B cell (primary cell): ENCODE data around the gene POFUT2. TPM values are rescaled to one million over a fixed set of nuclear protein-coding genes. Genes with fewer than 3 reads are reported as not detected.

ENCODE experiments used
- ATAC-seq: fragments of 200-7000 bp; cut with Tn5 transposase; one replicate; pipeline ENCODE4 v1.10.0; 2021; ENCODE audit warnings: low read depth, mild to moderate bottlenecking, moderate number of reproducible peaks, moderate library complexity
- CTCF ChIA-PET: fragments of 350-600 bp; sonication (Branson Sonifier 250); formaldehyde crosslinking; loops from one replicate; lab custom pipeline; 2021; ENCODE audit warnings: antibody characterized with exemption, inconsistent platforms; lab: Charles Lee
- POLR2A ChIA-PET: fragments of 350-600 bp; sonication (Branson Sonifier 250); formaldehyde crosslinking; loops from one replicate; lab custom pipeline; 2021; ENCODE audit warnings: antibody characterized with exemption; lab: Charles Lee
- DNase-seq: peaks from one replicate; pipeline ENCODE4 v3.0.0; 2013
- H2AFZ ChIP-seq: 2 replicates; pipeline ENCODE4 v1.6.1; 2012; ENCODE audit warnings: mild to moderate bottlenecking, low read depth, low read length; ENCODE audit not compliant: insufficient read depth, poor library complexity, severe bottlenecking
- H3K27ac ChIP-seq, 2 donors: 1 replicate in 1 of 2; 2 replicates in 1 of 2; pipeline ENCODE4 v1.5.1; 2012 to 2013; ENCODE audit warnings: low read length in 2 of 2, mild to moderate bottlenecking in 2 of 2, moderate library complexity in 1 of 2
- H3K27me3 ChIP-seq, 4 experiments: fragments of 200-600 bp in 1 of 4; sonication (generic) in 1 of 4; replicated peaks in 1 of 4; 1 replicate in 2 of 4; 2 replicates in 2 of 4; pipeline versions ENCODE4 v1.6.1 to v1.7.0; 2013 to 2016; ENCODE audit warnings: low read length in 3 of 4, mild to moderate bottlenecking in 2 of 4, mixed read lengths in 1 of 4, moderate library complexity in 1 of 4; ENCODE audit not compliant: insufficient read depth in 4 of 4, control insufficient read depth in 3 of 4; ENCODE audit errors: control extremely low read depth in 1 of 4
- H3K36me3 ChIP-seq, 2 experiments: replicated peaks in 1 of 2; 1 replicate in 1 of 2; 2 replicates in 1 of 2; pipeline versions ENCODE4 v1.6.1 to v1.7.1; 2013; ENCODE audit warnings: low read length in 1 of 2; ENCODE audit not compliant: insufficient read depth in 2 of 2, control insufficient read depth in 1 of 2; ENCODE audit errors: control extremely low read depth in 1 of 2, extremely low read depth in 1 of 2
- H3K4me1 ChIP-seq, 2 donors: fragments of 200-600 bp in 1 of 2; sonication (generic) in 1 of 2; 1 replicate in 1 of 2; 2 replicates in 1 of 2; pipeline versions ENCODE4 v1.5.1 to v1.6.1; 2013 to 2017; ENCODE audit warnings: low read length in 2 of 2; ENCODE audit not compliant: control insufficient read depth in 2 of 2, insufficient read depth in 2 of 2
- H3K4me2 ChIP-seq: replicated peaks from 2 replicates; pipeline ENCODE3; 2012; ENCODE audit warnings: mild to moderate bottlenecking, low read depth, low read length; ENCODE audit not compliant: poor library complexity, severe bottlenecking
- H3K4me3 ChIP-seq, 5 experiments: fragments of 200-600 bp in 1 of 5; sonication (generic) in 1 of 5; 1 replicate in 3 of 5; 2 replicates in 2 of 5; pipeline versions ENCODE4 v1.5.1 to v1.7.0; 2011 to 2016; ENCODE audit warnings: low read length in 4 of 5, mild to moderate bottlenecking in 4 of 5, low read depth in 2 of 5, control low read depth in 1 of 5, moderate library complexity in 1 of 5; ENCODE audit not compliant: insufficient read depth in 1 of 5; ENCODE audit errors: control extremely low read depth in 1 of 5, extremely low read depth in 1 of 5
- H3K79me2 ChIP-seq: fragments of 200-600 bp; sonication (generic); one replicate; pipeline ENCODE4 v1.6.0; 2016; ENCODE audit warnings: low read length; ENCODE audit not compliant: control insufficient read depth, insufficient read depth
- H3K9ac ChIP-seq: fragments of 200-600 bp; sonication (generic); 2 replicates; pipeline ENCODE4 v1.6.1; 2017; ENCODE audit warnings: mild to moderate bottlenecking, low read length, moderate library complexity
- H3K9me3 ChIP-seq, 3 donors: one replicate each; pipeline versions ENCODE4 v1.6.1 to v1.7.1; 2013; ENCODE audit warnings: low read length in 2 of 3; ENCODE audit not compliant: control insufficient read depth in 2 of 3, insufficient read depth in 1 of 3; ENCODE audit errors: control extremely low read depth in 1 of 3
- H4K20me1 ChIP-seq: 2 replicates; pipeline ENCODE4 v1.6.0; 2012; ENCODE audit warnings: mild to moderate bottlenecking, low read length; ENCODE audit not compliant: insufficient read depth, control insufficient read depth, poor library complexity, severe bottlenecking
- H3K27ac Mint-ChIP-seq: one replicate; pipeline ENCODE4 v1.8.0; 2021; ENCODE audit warnings: mixed read lengths
- H3K27me3 Mint-ChIP-seq: one replicate; pipeline ENCODE4 v1.8.0; 2021; ENCODE audit warnings: mixed read lengths
- H3K4me1 Mint-ChIP-seq: one replicate; pipeline ENCODE4 v1.8.0; 2021; ENCODE audit warnings: mixed read lengths
- H3K4me3 Mint-ChIP-seq: one replicate; pipeline ENCODE4 v1.8.0; 2021; ENCODE audit warnings: mixed read lengths
- H3K9me3 Mint-ChIP-seq: one replicate; pipeline ENCODE4 v1.8.0; 2022; ENCODE audit warnings: mixed read lengths; ENCODE audit not compliant: insufficient read depth
- EZH2 ChIP-seq: IDR thresholded peaks from 2 replicates; pipeline ENCODE4 v1.6.1; 2012; ENCODE audit warnings: borderline replicate concordance, low read depth, mild to moderate bottlenecking, moderate library complexity, low read length; ENCODE audit not compliant: insufficient read depth, poor library complexity, severe bottlenecking
- WGBS: methylation state at CpG from one replicate; pipeline ENCODE4 v1.1.5; 2013; ENCODE audit warnings: missing lambda C conversion rate; ENCODE audit not compliant: insufficient coverage; 5-methylcytosine and 5-hydroxymethylcytosine counted together
- intact Hi-C: fragments of 100-400 bp; cut with micrococcal nuclease; formaldehyde crosslinking; loops from one replicate; pipeline ENCODE4 v1.10.0; 2022
- polyA plus RNA-seq: library from polyadenylated mRNA; depleted of rRNA; stranded (reverse); fragments of >200 nt; gene quantifications from 2 replicates; pipeline ENCODE4 v1.2.3, GENCODE V29; 2012
- total RNA-seq, 2 donors: library from RNA; stranded (reverse); fragments of 120-200 nt in 1 of 2; gene quantifications; 1 replicate in 1 of 2; 2 replicates in 1 of 2; pipeline versions ENCODE4 v1.2.3 to v1.2.4, GENCODE V29; 2013 to 2022
- TF ChIP-seq, protein P1 (sequence below): fragments of 200-600 bp; IDR thresholded peaks from one replicate; pipeline ENCODE4 v1.8.0; 2022; ENCODE audit warnings: antibody characterized with exemption, mild to moderate bottlenecking

POFUT2 gene
- total and polyA plus RNA-seq, 2 donors (not counting 1 experiment from before 2014, with no cell fraction given), result 38.3 to 41.8 TPM

DNA sequence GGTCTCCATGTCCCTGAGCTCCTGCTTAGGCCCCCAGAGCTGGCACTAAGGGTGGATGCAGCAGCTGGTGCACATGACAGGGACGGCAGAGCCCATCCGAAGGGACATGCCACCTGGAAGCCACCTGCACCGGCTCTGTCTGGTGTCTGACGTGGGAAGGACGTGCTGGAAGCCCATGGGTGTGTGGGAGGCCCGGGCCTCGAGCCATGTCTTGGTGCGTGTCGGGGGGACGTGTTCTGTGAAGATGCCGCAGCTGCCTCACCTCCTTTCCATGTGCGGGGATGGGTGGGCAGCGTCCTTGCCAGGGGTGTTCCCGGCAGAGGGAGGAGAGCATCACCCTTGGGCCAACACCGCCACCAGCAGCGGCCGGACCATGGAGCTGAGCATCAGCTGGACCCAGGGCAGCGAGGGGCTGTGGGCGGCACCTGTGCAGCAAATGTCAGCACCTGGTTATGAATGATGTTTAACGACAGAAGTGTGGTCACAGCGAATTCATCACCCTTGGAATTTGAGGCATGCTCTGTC, 15.5 kb upstream of the POFUT2 start:
- H3K4me3 ChIP-seq, result no peak overlapping the region
- no peaks in the 10 kb centered on the region for H3K36me3 ChIP-seq
- H3K4me1 Mint-ChIP-seq, result no peaks in the 10 kb centered on the region
- H3K27me3 ChIP-seq, result peaks cover 0 to 8% (median 0%) of the 10 kb centered on the region in 4 experiments
- H3K79me2 ChIP-seq, result no peaks in the 10 kb centered on the region
- CTCF ChIA-PET, result no interaction called here
- peaks cover 5% of the 10 kb centered on the region for H3K27me3 Mint-ChIP-seq
- TF ChIP-seq EZH2, result no peak
- TF ChIP-seq, protein P1, sequence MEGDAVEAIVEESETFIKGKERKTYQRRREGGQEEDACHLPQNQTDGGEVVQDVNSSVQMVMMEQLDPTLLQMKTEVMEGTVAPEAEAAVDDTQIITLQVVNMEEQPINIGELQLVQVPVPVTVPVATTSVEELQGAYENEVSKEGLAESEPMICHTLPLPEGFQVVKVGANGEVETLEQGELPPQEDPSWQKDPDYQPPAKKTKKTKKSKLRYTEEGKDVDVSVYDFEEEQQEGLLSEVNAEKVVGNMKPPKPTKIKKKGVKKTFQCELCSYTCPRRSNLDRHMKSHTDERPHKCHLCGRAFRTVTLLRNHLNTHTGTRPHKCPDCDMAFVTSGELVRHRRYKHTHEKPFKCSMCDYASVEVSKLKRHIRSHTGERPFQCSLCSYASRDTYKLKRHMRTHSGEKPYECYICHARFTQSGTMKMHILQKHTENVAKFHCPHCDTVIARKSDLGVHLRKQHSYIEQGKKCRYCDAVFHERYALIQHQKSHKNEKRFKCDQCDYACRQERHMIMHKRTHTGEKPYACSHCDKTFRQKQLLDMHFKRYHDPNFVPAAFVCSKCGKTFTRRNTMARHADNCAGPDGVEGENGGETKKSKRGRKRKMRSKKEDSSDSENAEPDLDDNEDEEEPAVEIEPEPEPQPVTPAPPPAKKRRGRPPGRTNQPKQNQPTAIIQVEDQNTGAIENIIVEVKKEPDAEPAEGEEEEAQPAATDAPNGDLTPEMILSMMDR, result no peak
- no peak overlapping the region for H3K4me2 ChIP-seq
- no peak overlapping the region for H3K27ac ChIP-seq
- WGBS, result 94% methylated on average over 19 of the region's 21 CpGs
- no peak overlapping the region for H3K9ac ChIP-seq
- no peaks in the 10 kb centered on the region for H3K9me3 ChIP-seq
- intact Hi-C loops, result no loop called here
- ATAC-seq, result no peak
- H3K9me3 Mint-ChIP-seq, result no peaks in the 10 kb centered on the region
- no peaks in the 10 kb centered on the region for H4K20me1 ChIP-seq
- DNase-seq, result no peak
- no peak overlapping the region for H2AFZ ChIP-seq
- no peaks in the 10 kb centered on the region for H3K4me1 ChIP-seq
- no peak overlapping the region for H3K4me3 Mint-ChIP-seq
- no peak overlapping the region for H3K27ac Mint-ChIP-seq
- POLR2A ChIA-PET, result no interaction called here

DNA sequence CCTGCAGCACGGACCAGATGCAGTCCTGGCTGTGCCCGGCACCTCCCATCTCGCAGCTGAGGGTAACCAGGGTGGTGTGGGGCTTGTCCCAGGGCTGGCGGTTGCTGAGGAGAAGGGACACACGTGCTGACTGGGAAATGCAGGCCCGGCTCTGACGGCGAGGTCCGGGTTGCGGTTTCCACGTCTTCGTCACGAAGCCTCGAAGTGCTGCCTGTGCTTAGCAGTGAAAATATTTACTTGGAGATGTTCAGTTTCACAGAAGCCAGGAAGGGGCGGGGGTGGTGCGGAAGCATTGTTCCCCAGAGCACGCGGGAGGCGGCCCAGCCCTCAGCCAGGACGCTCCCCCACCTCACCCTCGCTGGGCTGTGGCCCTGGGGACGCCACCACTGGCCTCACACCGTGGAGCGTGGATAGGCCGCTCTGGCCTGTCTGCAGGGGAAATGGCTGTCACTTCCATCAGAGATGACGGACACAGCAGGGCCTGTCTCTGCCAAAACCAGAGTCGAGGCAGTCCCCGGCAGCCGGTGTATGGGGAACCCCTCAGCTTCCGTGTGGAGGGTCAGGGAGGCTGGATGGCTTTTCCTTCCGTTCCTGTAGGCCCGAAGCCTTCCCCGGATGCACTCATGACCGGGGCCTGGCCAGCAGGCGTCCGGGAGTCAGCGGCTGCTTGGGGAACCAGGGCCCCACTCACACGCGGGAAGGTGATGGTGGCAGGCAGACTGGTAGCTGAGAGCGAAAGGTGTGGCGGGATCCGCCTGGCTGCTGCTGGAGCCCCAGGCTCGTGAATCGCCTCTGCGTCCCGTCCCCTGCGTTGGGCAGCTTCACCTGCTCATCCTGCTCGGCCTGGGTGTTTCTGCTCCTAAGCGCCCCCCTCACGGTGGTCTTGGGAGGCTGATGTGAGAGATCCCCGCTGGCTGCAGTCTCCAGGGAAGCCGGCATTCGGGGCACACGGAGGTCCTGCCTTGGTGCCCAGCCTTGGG, 14.7 kb upstream of the POFUT2 start:
- no peaks in the 10 kb centered on the region for H3K4me1 ChIP-seq
- H3K36me3 ChIP-seq, result no peaks in the 10 kb centered on the region
- H2AFZ ChIP-seq, result no peak overlapping the region
- TF ChIP-seq, protein P1, result no peak
- no peak for TF ChIP-seq EZH2
- H3K9me3 Mint-ChIP-seq, result no peaks in the 10 kb centered on the region
- no peaks in the 10 kb centered on the region for H3K27me3 Mint-ChIP-seq
- ChIA-PET CTCF (interaction anchor here (1.6 kb wide), 1 partner anchor 10 kb away, joined by 5 read pairs; no protein-coding TSS in a partner anchor), POLR2A (no interaction called here)
- 60% methylated on average over 49 of the region's 54 CpGs for WGBS
- H3K4me3 Mint-ChIP-seq, result no peak overlapping the region
- no peaks in the 10 kb centered on the region for H3K79me2 ChIP-seq
- intact Hi-C loops, result no loop called here
- no peaks in the 10 kb centered on the region for H3K9me3 ChIP-seq
- no peaks in the 10 kb centered on the region for H3K4me1 Mint-ChIP-seq
- H3K4me3 ChIP-seq, result no peak overlapping the region
- no peak overlapping the region for H3K9ac ChIP-seq
- DNase-seq (no peak), ATAC-seq (no peak)
- no peak overlapping the region for H3K27ac Mint-ChIP-seq
- H4K20me1 ChIP-seq, result no peaks in the 10 kb centered on the region
- H3K27ac ChIP-seq, result no peak overlapping the region
- peaks cover 0 to 8% (median 0%) of the 10 kb centered on the region in 4 experiments for H3K27me3 ChIP-seq
- no peak overlapping the region for H3K4me2 ChIP-seq
